ENCODE measurements around the gene CT45A6. TPM values are rescaled to one million over a fixed set of nuclear protein-coding genes. Genes with fewer than 3 reads are reported as not detected.
"Not testable (repeated sequence)": the region's sequence is repeated elsewhere in the genome, so short reads cannot be mapped to it uniquely, and the experiment has no call there.

The CT45A6 gene, protein sequence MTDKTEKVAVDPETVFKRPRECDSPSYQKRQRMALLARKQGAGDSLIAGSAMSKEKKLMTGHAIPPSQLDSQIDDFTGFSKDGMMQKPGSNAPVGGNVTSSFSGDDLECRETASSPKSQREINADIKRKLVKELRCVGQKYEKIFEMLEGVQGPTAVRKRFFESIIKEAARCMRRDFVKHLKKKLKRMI
- polyA plus RNA-seq (2012; rRNA removed), result not detected in 2 replicates
- polyA plus RNA-seq (2012; cell fraction: cytosol; rRNA removed), result not detected in 2 replicates
- polyA plus RNA-seq (2012; cell fraction: nucleus; rRNA removed), result not detected in 2 replicates

DNA sequence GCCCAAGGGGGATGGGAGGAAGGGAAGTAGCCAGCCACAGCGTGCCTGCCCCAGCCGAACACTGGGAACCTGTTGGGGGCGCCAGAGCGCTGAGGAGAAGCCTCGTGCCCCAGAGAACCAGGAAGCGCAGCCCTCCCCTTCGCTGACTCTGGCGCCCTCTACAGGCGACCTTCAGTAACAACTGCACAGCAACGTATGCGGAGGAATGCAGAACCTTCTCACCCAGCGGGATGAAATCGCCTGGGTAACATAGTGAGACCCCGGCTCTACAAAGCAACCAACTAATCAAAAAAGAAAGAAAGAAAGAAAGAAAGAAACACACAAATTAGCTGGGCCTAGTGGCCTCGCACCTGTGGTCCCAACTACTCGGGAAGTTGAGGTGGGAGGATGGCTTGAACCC is at the start of gene CT45A6:
Gene CT45A6, minus strand, starts transcription at position 101 of the 400 bp plus-strand sequence. CDS start 3,794 bp downstream, outside the sequence.
- H3K36me3 ChIP-seq (replicated peaks in 1 of 2; ENCODE audit: control insufficient read depth in 1 of 2, insufficient read depth in 2 of 2, low read length in 1 of 2); H3K9me2 ChIP-seq; H3K27me3 ChIP-seq (ENCODE audit: insufficient read depth); H3K9me3 ChIP-seq; H3K27ac ChIP-seq (ENCODE audit: low read depth in 2 of 2, low read length in 1 of 2); POLR2A ChIA-PET; H3K9ac ChIP-seq; H3K4me3 ChIP-seq (ENCODE audit: low read depth in 2 of 2, low read length in 1 of 2); H3F3A ChIP-seq (replicated peaks; ENCODE audit: insufficient read depth); DNase-seq; CTCF ChIA-PET; H4K20me1 ChIP-seq (ENCODE audit: insufficient read depth); H3K79me2 ChIP-seq (ENCODE audit: insufficient read depth); H3K4me1 ChIP-seq (ENCODE audit: control insufficient read depth in 1 of 2, insufficient read depth in 2 of 2, low read depth in 1 of 2, low read length in 1 of 2); H3K4me2 ChIP-seq; H2AFZ ChIP-seq (ENCODE audit: low read depth): not testable (repeated sequence)
- no CpG with 5 or more reads among the region's 16 CpGs for WGBS (ENCODE audit: low lambda C conversion rate)

DNA sequence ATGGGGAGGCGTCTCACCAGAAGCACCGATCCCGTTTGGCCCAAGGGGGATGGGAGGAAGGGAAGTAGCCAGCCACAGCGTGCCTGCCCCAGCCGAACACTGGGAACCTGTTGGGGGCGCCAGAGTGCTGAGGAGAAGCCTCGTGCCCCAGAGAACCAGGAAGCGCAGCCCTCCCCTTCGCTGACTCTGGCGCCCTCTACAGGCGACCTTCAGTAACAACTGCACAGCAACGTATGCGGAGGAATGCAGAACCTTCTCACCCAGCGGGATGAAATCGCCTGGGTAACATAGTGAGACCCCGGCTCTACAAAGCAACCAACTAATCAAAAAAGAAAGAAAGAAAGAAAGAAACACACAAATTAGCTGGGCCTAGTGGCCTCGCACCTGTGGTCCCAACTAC is 34.6 kb upstream of the CT45A6 start, which contains the start of gene CT45A7:
Gene CT45A7, minus strand, starts transcription at position 101 of the 400 bp plus-strand sequence. CDS start 3,747 bp downstream, outside the sequence.
- H3K36me3 ChIP-seq (replicated peaks in 1 of 2; ENCODE audit: control insufficient read depth in 1 of 2, insufficient read depth in 2 of 2, low read length in 1 of 2); H3K4me1 ChIP-seq (ENCODE audit: control insufficient read depth in 1 of 2, insufficient read depth in 2 of 2, low read depth in 1 of 2, low read length in 1 of 2); H3K9ac ChIP-seq; DNase-seq; H2AFZ ChIP-seq (ENCODE audit: low read depth); H4K20me1 ChIP-seq (ENCODE audit: insufficient read depth); H3K9me3 ChIP-seq; H3F3A ChIP-seq (replicated peaks; ENCODE audit: insufficient read depth); H3K9me2 ChIP-seq; H3K4me3 ChIP-seq (ENCODE audit: low read depth in 2 of 2, low read length in 1 of 2); POLR2A ChIA-PET; H3K79me2 ChIP-seq (ENCODE audit: insufficient read depth); CTCF ChIA-PET; H3K4me2 ChIP-seq; H3K27me3 ChIP-seq (ENCODE audit: insufficient read depth); H3K27ac ChIP-seq (ENCODE audit: low read depth in 2 of 2, low read length in 1 of 2): not testable (repeated sequence)
- WGBS (ENCODE audit: low lambda C conversion rate), result no CpG with 5 or more reads among the region's 17 CpGs

DNA sequence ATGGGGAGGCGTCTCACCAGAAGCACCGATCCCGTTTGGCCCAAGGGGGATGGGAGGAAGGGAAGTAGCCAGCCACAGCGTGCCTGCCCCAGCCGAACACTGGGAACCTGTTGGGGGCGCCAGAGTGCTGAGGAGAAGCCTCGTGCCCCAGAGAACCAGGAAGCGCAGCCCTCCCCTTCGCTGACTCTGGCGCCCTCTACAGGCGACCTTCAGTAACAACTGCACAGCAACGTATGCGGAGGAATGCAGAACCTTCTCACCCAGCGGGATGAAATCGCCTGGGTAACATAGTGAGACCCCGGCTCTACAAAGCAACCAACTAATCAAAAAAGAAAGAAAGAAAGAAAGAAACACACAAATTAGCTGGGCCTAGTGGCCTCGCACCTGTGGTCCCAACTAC is 17.3 kb upstream of the CT45A6 start, which contains the start of gene CT45A2:
Gene CT45A2, minus strand, starts transcription at position 101 of the 400 bp plus-strand sequence. CDS start 3,747 bp downstream, outside the sequence.
- H3K4me1 ChIP-seq (ENCODE audit: control insufficient read depth in 1 of 2, insufficient read depth in 2 of 2, low read depth in 1 of 2, low read length in 1 of 2); POLR2A ChIA-PET; H2AFZ ChIP-seq (ENCODE audit: low read depth); CTCF ChIA-PET; H3K9ac ChIP-seq; H3K27me3 ChIP-seq (ENCODE audit: insufficient read depth); DNase-seq; H3K27ac ChIP-seq (ENCODE audit: low read depth in 2 of 2, low read length in 1 of 2); H3K36me3 ChIP-seq (replicated peaks in 1 of 2; ENCODE audit: control insufficient read depth in 1 of 2, insufficient read depth in 2 of 2, low read length in 1 of 2); H3F3A ChIP-seq (replicated peaks; ENCODE audit: insufficient read depth); H3K79me2 ChIP-seq (ENCODE audit: insufficient read depth); H3K9me3 ChIP-seq; H3K9me2 ChIP-seq; H3K4me3 ChIP-seq (ENCODE audit: low read depth in 2 of 2, low read length in 1 of 2); H4K20me1 ChIP-seq (ENCODE audit: insufficient read depth); H3K4me2 ChIP-seq: not testable (repeated sequence)
- no CpG with 5 or more reads among the region's 17 CpGs for WGBS (ENCODE audit: low lambda C conversion rate)

DNA sequence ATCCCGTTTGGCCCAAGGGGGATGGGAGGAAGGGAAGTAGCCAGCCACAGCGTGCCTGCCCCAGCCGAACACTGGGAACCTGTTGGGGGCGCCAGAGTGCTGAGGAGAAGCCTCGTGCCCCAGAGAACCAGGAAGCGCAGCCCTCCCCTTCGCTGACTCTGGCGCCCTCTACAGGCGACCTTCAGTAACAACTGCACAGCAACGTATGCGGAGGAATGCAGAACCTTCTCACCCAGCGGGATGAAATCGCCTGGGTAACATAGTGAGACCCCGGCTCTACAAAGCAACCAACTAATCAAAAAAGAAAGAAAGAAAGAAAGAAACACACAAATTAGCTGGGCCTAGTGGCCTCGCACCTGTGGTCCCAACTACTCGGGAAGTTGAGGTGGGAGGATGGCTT is 17.2 kb downstream of the CT45A6 start, which contains the start of gene CT45A5:
Gene CT45A5, minus strand, starts transcription at position 101 of the 400 bp plus-strand sequence. CDS start 3,774 bp downstream, outside the sequence.
- H3K4me3 ChIP-seq (ENCODE audit: low read depth in 2 of 2, low read length in 1 of 2); H3K9ac ChIP-seq; CTCF ChIA-PET; H3K36me3 ChIP-seq (replicated peaks in 1 of 2; ENCODE audit: control insufficient read depth in 1 of 2, insufficient read depth in 2 of 2, low read length in 1 of 2); H3K27me3 ChIP-seq (ENCODE audit: insufficient read depth); H3K4me1 ChIP-seq (ENCODE audit: control insufficient read depth in 1 of 2, insufficient read depth in 2 of 2, low read depth in 1 of 2, low read length in 1 of 2); H3K4me2 ChIP-seq; DNase-seq; H3K27ac ChIP-seq (ENCODE audit: low read depth in 2 of 2, low read length in 1 of 2); H3K9me2 ChIP-seq; H3F3A ChIP-seq (replicated peaks; ENCODE audit: insufficient read depth); H4K20me1 ChIP-seq (ENCODE audit: insufficient read depth); H3K79me2 ChIP-seq (ENCODE audit: insufficient read depth); POLR2A ChIA-PET; H2AFZ ChIP-seq (ENCODE audit: low read depth); H3K9me3 ChIP-seq: not testable (repeated sequence)
- no CpG with 5 or more reads among the region's 16 CpGs for WGBS (ENCODE audit: low lambda C conversion rate)

DNA sequence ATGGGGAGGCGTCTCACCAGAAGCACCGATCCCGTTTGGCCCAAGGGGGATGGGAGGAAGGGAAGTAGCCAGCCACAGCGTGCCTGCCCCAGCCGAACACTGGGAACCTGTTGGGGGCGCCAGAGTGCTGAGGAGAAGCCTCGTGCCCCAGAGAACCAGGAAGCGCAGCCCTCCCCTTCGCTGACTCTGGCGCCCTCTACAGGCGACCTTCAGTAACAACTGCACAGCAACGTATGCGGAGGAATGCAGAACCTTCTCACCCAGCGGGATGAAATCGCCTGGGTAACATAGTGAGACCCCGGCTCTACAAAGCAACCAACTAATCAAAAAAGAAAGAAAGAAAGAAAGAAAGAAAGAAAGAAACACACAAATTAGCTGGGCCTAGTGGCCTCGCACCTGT is 34.5 kb downstream of the CT45A6 start, which contains the start of gene CT45A3:
Gene CT45A3, minus strand, starts transcription at position 101 of the 400 bp plus-strand sequence. CDS start 3,747 bp downstream, outside the sequence.
- CTCF ChIA-PET; H3K79me2 ChIP-seq (ENCODE audit: insufficient read depth); H3K4me3 ChIP-seq (ENCODE audit: low read depth in 2 of 2, low read length in 1 of 2); DNase-seq; H3K9me3 ChIP-seq; H3K9ac ChIP-seq; H3K36me3 ChIP-seq (replicated peaks in 1 of 2; ENCODE audit: control insufficient read depth in 1 of 2, insufficient read depth in 2 of 2, low read length in 1 of 2); POLR2A ChIA-PET; H3F3A ChIP-seq (replicated peaks; ENCODE audit: insufficient read depth); H3K4me2 ChIP-seq; H3K27ac ChIP-seq (ENCODE audit: low read depth in 2 of 2, low read length in 1 of 2); H2AFZ ChIP-seq (ENCODE audit: low read depth); H4K20me1 ChIP-seq (ENCODE audit: insufficient read depth); H3K27me3 ChIP-seq (ENCODE audit: insufficient read depth); H3K9me2 ChIP-seq; H3K4me1 ChIP-seq (ENCODE audit: control insufficient read depth in 1 of 2, insufficient read depth in 2 of 2, low read depth in 1 of 2, low read length in 1 of 2): not testable (repeated sequence)
- no CpG with 5 or more reads among the region's 17 CpGs for WGBS (ENCODE audit: low lambda C conversion rate)

DNA sequence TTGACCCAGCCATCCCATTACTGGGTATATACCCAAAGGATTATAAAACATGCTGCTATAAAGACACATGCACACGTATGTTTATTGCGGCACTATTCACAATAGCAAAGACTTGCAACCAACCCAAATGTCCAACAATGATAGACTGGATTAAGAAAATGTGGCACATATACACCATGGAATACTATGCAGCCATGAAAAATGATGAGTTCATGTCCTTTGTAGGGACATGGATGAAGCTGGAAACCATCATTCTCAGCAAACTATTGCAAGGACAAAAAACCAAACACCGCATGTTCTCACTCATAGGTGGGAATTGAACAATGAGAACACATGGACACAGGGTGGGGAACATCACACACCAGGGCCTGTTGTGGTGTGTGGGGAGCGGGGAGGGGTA is 57.8 kb downstream of the CT45A6 start:
- H3K27ac ChIP-seq (ENCODE audit: low read depth in 2 of 2, low read length in 1 of 2); DNase-seq; H3K79me2 ChIP-seq (ENCODE audit: insufficient read depth); CTCF ChIA-PET; H3K27me3 ChIP-seq (ENCODE audit: insufficient read depth); H4K20me1 ChIP-seq (ENCODE audit: insufficient read depth); H3K9ac ChIP-seq; H2AFZ ChIP-seq (ENCODE audit: low read depth); H3K9me2 ChIP-seq; H3K36me3 ChIP-seq (replicated peaks in 1 of 2; ENCODE audit: control insufficient read depth in 1 of 2, insufficient read depth in 2 of 2, low read length in 1 of 2); H3K4me2 ChIP-seq; H3K4me1 ChIP-seq (ENCODE audit: control insufficient read depth in 1 of 2, insufficient read depth in 2 of 2, low read depth in 1 of 2, low read length in 1 of 2); H3F3A ChIP-seq (replicated peaks; ENCODE audit: insufficient read depth); POLR2A ChIA-PET; H3K4me3 ChIP-seq (ENCODE audit: low read depth in 2 of 2, low read length in 1 of 2); H3K9me3 ChIP-seq: not testable (repeated sequence)
- WGBS (ENCODE audit: low lambda C conversion rate), result 34% methylated on average over 4 of the region's 4 CpGs

Measured in SK-N-SH (cell line).